GM03348 (cell line): ENCODE measurements around the gene CCDC157.
A peak's percentile ranks its signal among the peaks of the same experiment; 100 is the strongest.

Experiments
- DNase-seq: peaks from one replicate; pipeline ENCODE4 v3.0.0; 2012; ENCODE audit warnings: low spot score

CCDC157 gene

GRCh38 chr22:30354644-30355043 is 2.2 kb upstream of the CCDC157 start:
- no peak for DNase-seq

GRCh38 chr22:30357236-30357570 is 396 bp downstream of the CCDC157 start:
- DNase-seq, result no peak

GRCh38 chr22:30357650-30358215 is 926 bp downstream of the CCDC157 start:
- no peak for DNase-seq

GRCh38 chr22:30358541-30358940 is 1.7 kb downstream of the CCDC157 start:
- no peak for DNase-seq

- no peak for DNase-seq
Measured at GRCh38 chr22:30361916-30362650, 5.3 kb downstream of the CCDC157 start.

- no peak for DNase-seq
Measured at GRCh38 chr22:30362651-30363281, 6.0 kb downstream of the CCDC157 start.

GRCh38 chr22:30365891-30366290 is 9.1 kb downstream of the CCDC157 start:
- no peak for DNase-seq

GRCh38 chr22:30368420-30368819 is 11.6 kb downstream of the CCDC157 start:
- DNase-seq, result no peak

- DNase-seq, result no peak
Measured at GRCh38 chr22:30370641-30371230, 13.9 kb downstream of the CCDC157 start.

- no peak for DNase-seq
Measured at GRCh38 chr22:30371321-30371720, 14.5 kb downstream of the CCDC157 start.

GRCh38 chr22:30371981-30372380 is 15.2 kb downstream of the CCDC157 start:
- no peak for DNase-seq

GRCh38 chr22:30372915-30373314 is 16.1 kb downstream of the CCDC157 start:
- DNase-seq, result no peak

- no peak for DNase-seq
Measured at GRCh38 chr22:30373331-30374325, 16.8 kb downstream of the CCDC157 start.

- DNase-seq, result no peak
Measured at GRCh38 chr22:30375312-30375849, 18.6 kb downstream of the CCDC157 start.

GRCh38 chr22:30380011-30380410 is 23.2 kb downstream of the CCDC157 start:
- no peak for DNase-seq

- no peak for DNase-seq
Measured at GRCh38 chr22:30381264-30381663, 24.5 kb downstream of the CCDC157 start.

- DNase-seq, result no peak
Measured at GRCh38 chr22:30382340-30382739, 25.5 kb downstream of the CCDC157 start.

GRCh38 chr22:30383061-30383460 is 26.3 kb downstream of the CCDC157 start:
- no peak for DNase-seq

- no peak for DNase-seq
Measured at GRCh38 chr22:30385942-30386341, 29.1 kb downstream of the CCDC157 start.

- DNase-seq, result peak; percentile 32
Measured at GRCh38 chr22:30386608-30386959, 29.8 kb downstream of the CCDC157 start.

- DNase-seq, result peak; percentile 99
Measured at GRCh38 chr22:30386960-30387827, 30.4 kb downstream of the CCDC157 start, which contains the start of gene RNF215. TSS of gene RNF215 (minus strand) at chr22:30387411. CDS start at chr22:30387313, 98 bp downstream.
